GM21737 (cell line): Measurements from ENCODE around the gene XPC.
"Not testable (repeated sequence)": the region's sequence is repeated elsewhere in the genome, so short reads cannot be mapped to it uniquely, and the experiment has no call there.

ENCODE experiments used
- ATAC-seq: cut with Tn5 transposase; IDR thresholded peaks from one replicate; pipeline ENCODE4 v1.9.1; 2021; ENCODE audit warnings: mild to moderate bottlenecking, moderate library complexity; ENCODE audit not compliant: unreplicated experiment

Gene XPC

DNA sequence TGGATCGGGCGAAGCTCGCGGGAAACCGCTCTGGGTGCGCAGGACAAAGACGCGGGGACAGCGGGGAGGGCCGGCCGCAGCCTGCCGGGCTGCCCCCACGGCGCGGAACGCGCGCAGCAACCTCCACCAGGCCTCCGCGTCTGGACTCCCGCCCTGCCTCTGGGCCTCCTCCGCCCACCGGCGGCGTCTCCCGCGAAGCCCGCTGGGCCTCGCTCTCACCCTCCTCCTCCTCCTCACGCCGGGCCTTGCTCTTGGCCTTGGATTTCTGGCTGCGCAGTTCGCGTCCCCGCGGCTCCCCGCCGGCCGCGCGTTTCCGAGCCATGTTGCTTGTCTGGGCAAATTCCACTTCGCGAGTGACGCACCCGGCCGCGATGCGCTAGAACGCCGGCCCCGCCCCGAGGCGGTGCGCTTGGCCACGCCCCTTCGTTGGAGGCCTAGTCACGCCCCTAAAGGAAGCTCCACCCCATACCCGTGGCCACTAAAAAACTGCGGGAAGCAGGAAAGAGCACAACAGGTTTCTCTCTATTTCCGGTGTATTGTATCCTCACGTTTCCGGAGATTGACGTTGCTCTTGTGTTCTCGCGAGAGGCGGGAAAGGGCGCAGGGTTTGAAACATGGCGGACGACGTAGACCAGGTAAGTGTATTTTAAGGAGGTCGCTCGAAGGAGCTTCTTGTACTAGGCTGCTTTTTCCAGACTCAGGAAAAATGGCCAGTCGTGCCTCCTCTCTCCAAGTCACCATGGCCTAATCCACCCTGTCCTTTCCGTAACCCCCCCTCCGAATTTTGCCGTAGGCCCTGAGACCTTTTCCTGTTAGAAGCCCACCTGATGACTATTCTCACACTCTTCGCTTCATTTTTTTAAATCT, at the start of gene XPC, which contains the start of gene LSM3:
Gene XPC (minus strand): TSS at position 355 of the 867 bp plus-strand sequence. CDS start 33 bp downstream, at position 322.
Gene LSM3 (plus strand): TSS at position 571 of the 867 bp plus-strand sequence. CDS start 44 bp downstream, at position 615.
- peak; percentile 90 for ATAC-seq

DNA sequence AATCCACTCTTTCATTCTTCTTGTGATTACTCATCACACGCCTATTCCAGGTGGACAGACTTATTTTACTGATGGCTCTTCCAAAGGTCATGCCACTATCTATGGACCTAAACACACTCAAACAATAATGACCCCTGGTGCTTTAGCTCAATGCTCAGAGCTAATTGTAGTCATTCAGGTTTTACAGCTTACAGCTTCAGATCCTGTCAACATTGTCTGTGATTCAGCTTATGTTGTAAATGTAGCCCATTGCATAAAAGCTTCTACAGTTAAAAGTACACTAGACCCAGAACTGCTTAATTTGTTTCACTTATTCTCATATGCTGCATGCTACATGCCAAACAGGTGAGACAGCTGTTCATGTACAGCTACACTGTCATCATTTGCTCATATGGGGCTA, 49.5 kb upstream of the XPC start:
- ATAC-seq: no peak

DNA sequence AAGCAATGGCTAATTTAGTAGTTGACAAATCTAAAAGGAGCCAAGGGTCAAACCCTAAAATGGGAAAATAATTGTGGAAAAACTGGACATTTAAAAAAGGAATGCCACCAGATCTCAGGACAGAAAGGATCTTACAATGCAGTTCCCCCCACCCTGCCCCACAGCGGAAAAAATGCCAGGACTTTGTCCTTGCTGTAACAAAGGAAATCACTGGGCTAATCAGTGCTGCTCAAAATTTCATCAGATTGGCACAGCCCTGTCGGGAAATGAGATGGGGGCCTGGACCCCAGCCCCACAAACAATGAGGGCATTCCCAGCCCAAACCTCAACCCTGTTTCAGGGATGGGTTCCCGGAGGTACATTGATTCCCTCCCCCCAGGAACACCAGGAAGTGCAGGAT, 48.0 kb upstream of the XPC start:
- ATAC-seq: not testable (repeated sequence)

DNA sequence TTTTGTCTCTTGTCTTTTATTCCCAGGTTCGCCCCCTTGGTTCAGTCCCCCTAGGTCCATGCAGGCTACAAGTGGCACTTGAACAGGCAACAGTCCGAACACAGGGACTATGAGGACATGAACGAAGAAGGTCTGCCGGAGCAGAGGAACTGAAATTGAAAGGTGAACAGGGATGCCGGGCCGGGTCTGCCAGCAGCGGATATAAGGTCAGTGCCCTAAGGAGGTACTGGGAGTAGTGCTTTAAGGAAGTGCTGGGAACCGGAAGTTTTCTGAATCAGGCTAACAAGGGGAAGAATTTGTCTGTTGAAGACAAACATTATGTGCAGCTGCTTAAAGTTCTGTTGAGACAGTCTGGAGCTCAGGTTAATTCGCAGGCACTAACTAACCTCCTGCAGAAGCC, 47.0 kb upstream of the XPC start:
- no peak for ATAC-seq

DNA sequence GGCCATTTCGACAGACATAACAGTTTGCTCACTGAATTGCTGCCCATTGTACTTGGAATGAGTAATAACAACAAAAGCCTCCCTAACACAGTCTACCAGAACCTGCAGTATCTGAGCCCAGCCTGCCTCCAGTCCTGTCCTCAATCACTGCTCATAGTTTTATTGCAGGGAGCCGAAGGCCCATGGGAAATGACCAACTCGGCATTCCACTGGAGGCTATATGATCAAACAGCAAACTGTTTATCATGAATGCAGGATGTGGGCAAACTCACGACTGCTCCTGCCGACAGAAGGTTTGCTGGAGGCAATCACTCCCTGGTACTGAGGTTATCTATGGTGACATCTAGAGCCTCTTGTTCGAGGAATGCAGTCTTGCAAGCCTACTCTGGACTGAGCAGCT, 46.5 kb upstream of the XPC start:
- ATAC-seq: no peak

DNA sequence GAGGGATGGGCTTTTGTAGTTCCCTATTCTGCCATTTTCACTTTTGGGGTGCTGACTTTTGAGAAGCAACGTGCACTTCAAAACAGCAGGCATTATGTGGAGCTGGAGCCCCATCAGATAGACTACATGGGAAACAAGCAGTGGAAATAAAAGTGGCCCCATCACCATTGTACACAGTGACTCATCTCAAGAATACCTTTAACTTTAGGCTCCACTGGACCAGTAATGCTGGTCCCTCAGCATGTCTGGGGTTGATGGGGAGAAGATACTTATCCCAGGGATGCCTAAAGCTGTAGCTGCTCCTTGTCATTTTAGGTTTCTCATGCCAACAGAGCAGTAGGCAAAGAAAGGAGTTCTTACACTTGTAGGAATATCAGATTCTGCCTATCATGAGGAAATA, 45.2 kb upstream of the XPC start:
- no peak for ATAC-seq

DNA sequence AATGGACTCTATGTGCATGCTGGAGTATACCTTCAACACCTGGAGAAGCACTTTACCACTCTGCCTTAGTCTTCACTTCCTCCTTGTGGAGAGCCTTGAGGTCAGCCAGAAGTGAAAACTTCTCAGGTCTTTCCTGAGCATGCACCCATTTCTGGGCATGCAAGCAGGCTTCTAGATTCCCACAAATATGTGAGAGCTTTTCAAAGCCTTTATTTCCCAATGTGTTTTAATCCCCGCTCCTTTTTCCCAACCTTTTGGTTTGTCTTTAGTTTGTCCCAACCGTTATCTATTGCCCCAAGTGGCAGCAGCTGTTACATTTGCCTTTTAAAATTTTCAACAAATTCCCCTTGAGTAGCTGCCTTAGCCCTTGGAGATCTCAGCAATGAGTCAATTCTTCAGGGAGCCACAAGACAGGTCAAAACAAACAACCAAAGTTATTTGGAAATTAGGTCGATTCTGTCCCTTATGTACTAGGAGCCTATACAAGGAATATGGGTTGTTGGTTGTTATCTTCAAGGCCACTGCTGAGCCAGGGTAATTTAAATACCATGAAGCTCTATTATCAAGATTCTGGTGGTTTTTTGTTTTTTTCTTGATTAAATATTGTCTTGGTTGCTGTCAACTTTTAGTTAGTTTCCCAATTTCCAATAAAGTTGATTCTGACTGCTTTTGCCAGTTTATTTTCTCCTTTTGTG, 44.6 kb upstream of the XPC start:
- no peak for ATAC-seq

DNA sequence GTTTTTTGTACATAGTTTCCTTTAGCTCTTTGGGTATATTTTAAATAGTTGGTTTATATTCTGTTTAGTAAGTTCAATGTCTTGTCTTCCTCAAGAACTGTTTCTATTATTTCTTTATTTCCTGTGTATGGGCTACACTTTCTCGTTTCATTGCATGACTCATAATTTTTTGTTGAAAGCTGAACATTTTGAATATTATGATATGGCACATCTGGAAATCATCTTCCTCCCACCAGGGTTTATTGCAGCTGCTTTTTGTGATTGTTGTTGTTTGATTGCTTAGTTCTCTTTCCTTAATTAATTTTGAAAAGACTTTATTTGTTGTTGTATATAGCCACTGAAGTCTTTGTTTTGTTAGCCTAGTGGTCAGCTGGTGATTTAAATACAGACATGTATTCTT, 44.1 kb upstream of the XPC start:
- no peak for ATAC-seq

DNA sequence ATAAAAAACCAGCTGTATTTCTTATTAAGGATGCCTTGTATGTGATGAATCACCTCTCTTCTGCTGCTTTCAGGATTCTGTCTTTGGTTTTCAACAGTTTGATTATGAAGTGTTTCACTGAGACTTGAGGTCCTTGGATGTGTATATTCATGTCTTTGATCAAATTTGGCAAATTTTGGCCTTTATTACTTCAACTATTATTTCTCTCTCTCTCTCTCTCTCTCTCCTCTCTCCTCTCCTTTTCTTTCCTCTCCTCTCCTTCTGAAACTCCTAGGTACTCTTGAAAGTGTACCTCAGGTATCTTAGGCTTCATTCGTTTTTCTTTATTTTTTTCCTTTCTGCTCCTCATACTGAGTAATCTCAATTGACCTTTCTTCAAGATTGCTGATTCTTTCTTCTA, 43.5 kb upstream of the XPC start:
- no peak for ATAC-seq

DNA sequence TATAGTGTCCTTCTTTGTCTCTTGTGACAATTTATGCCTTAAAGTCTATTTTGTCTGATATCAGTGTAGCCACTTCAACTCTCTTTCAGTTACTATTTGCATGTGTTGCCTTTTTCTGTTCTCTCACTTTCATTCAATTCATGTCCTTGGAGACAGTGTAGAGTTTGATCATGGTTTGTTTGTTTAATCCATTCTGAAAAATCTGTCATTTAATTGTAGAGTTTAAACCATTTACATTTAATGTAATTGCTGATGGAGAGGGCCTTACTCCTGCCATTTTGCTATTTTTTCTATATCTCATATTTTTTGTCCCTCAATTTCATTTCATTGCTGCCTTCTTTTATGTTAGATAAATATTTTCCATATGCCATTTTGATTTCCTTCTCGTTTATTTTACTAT, 42.5 kb upstream of the XPC start:
- ATAC-seq: no peak

DNA sequence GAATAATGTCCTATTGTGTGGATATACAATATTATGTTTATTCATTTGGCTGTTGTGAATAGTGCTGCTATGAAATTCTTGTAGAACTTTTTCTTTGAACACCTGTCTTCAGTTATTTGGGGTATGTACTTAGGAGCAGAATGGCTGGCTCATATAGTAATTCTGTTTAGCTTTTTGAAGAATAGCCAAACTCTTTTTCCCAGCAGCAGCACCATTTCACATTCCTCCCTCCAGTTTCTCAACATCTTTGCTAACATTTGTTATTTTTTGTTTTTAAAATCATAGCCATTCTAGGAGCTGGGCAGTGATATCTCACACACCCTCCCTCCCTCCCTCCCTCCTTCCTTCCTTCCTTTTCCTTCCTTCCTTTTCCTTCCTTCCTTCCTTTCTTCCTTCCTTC, 40.0 kb upstream of the XPC start:
- no peak for ATAC-seq

DNA sequence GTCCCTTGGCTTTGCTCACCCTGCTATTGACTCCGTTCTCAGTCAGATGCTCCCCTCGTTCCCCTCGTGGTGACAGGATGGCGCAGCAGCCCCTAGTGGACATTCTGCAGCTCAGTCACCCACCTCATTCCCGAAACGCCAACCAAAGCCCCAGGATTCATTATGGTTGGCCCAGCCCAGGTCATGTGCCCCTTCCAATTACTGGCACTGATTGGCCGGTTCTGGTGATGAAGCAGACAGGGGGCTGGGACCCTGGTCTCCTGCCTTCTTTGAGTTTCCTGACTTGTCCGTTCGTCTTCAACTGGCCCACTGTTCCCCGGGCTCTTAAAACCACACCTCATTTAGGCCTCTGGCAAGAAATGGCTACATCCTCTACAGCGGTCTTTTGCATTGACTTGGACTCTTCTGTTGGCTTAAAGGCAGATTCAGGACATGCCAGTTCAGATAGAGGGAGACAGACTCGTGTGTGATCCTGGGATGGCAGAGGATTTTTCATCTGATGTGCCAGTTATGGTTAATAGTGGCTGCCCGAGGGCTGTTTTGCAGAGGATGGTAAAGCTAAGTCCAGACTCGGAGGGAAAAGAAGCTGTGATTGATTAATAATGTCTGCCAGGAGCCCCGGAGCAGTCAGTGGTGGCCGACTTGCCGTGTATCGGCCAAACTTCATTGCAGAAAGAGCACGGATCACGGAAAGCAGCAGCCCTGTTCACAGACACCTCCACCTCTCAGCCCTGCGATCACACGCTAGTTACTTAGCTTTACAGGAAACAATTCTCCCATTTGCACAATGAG, 38.1 kb upstream of the XPC start:
- no peak for ATAC-seq

DNA sequence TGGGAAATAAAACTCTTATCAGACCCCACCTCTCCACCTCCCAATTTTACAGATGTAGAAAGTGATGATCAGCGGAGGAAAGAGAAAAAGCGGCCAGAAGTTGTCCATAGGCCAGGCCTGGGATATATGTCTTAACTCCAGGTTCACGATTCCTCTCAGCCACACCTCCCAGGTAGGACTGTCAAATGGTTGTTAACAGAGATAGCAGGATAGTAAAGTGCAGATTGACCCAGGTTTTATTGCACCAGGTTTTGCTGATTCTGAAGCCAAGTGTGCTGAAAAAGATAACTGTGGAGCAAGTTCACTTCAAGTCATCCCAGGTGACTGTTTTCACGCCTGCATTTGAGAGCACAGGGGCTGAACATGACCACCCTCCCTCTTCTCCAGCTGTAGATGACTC, 36.4 kb upstream of the XPC start:
- no peak for ATAC-seq

DNA sequence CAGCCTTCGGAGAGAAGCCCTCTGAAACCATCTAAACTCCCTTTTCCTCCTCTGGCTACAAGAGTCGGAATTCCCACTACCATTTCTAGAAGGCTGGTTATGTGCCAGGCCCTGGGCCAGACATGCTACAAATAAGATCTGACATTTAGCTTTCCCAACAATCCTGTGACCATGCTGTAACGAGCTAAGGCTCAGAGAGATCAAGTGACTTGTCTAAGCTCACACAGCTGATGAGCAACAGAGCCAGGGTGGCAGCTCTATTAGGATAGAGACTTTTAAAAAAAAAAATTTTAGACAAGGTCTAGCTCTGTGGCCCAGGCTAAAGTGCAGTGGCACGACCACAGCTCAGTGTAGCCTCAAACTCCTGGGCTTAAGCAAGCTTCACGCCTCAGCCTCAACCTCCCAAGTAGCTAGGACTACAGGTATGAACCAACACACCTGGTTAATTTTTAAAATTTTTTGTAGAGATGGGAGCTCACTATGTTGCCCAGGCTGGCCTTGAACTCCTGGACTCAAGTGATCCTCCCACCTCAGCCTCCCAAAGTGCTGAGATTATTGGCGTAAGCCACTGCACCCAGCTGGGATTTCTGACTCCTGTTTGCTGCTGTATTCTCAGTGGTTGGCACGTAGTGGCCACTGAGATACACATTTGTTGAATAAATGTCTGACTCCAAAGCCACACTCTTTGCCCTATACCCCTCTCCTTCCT, 34.8 kb upstream of the XPC start:
- no peak for ATAC-seq

DNA sequence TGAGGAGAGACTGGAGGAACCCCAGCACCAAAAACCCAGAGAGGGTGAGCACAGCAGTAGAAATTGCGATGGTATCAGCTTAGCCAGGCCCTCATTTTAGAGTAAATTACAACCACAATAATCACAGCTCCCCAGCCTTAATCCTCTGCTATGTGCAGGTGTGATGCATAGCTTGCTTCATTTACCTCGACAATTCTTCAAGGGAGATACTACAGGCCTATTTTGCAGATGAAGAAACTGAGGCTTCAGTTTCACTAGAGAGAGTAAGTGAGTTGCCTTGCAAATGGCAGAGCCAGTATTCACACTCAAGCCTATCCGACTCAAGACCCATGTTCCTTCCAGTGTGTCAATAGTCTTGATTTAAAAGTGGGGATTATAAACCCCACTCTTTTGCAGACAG, 33.6 kb upstream of the XPC start:
- ATAC-seq: no peak

DNA sequence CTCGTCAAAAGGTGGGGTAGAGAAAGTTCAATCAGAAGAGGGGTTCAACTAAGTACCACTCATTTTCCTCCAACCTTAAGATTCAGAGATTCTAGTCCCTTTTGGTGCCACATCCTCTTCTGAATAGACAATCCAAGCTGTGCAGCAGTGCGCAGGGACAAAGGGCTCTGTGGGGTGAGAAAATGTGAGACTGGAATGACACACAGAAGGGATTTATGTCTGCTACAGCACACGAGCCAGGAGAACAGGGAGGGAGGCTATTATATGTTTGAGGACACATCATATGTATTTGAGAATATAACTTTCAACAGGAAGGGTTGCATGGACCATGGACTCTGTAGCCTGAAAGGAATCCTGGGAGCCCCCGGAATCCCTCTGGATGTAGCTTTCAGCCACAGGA, 33.2 kb upstream of the XPC start:
- ATAC-seq: no peak

DNA sequence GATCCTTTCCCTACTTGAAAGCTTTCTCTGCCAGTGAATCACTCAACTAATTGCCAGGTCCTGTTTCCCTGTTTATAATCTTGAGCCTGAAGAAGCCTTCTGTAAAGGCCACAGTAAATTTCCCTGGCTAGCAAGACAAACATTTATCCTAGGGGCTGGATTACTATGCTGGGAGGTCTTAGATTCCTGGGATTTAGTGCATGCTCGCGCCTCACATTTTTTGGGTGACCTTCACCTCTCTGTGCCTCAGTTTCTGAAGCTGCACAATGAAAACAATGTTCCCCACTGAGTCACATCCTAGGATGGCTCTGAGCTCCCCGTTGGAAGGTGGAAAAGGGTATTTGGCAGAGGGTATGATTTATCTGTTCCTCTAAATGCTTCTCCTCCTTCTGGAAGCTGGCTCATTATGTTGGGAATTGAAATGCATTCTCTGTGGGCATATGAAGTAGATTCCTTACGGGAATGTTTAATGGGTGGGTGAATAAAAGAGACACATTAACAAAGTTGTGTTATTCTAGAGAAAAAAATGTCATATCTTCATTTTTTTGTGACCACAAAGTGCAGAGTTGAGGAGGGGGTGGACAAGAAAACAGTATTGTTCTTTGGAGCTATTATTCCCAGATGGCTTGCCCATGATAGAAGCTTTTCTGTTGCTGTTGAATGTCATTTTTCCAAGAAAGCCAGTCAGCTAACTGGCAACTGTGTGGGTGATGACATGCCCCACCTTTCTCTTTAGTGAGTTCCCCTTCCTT, 32.6 kb upstream of the XPC start:
- ATAC-seq: no peak

DNA sequence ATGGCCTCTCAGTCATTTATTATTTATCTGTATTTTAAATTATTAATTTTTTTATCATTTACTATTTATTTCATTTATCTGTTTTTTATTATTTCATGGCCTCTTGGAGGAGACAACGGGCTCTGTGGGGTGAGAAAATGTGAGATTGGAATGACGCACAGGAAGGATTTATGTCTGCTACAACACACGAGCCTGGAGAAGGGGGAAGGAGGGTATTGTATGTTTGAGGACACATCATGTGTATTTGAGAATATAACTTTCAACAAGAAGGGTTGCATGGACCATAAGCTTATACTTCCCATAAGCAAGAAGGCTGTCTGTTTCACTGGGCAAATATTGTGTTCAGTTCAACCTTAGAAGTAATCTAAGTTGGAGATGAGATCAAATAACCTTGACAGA, 31.9 kb upstream of the XPC start:
- ATAC-seq: no peak

DNA sequence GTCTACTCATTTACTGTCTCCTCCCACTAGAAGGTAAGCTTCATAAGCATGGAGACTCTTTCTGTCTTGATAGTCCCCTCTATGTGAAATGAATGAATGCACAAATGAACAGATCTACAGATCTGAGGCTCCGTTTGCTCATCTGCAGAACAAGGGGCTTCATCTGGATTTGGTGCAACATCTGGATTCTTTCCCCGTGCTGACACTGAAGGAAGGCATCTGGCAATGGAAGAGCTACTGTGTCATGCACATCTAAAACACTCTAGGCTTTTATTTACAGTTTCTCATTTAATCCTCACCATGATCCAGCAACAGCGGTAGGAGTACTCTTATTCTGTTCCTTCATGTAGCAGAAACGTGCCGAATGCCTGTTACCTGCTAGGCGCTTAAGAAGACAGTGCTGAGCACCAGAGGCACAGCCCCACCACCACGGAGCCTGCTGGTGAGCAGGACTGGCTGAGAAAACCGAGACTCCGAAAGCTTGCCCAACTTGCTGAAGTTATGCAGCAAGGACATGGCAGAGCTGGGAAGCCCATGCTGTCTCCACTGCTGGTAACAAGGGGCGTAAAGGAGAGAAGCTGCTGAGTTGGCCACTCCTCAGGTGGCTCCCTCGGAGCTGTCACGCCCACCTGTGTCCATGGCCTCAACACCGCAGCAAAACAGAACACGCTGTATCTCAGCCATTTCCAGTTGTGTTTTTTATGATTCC, 31.3 kb upstream of the XPC start:
- no peak for ATAC-seq

DNA sequence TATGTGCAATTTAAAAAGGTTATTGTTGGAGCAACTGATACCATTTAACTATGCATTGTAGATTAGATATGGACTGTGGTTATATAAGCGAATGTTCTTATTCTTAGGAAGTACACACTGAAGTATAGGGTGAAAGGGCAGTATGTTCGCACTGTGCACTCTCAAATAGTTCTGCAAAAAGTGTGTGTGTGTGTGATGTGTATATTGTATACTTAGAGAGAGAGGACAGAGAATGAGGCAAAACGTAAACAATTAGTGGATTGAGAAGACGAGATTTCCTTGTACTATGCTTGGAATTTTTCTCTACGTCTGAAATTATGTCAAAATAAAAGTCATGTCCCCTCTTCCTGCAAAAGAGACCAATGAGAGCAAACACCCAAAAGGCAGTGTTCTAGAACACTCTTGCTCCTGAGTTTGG, 30.6 kb upstream of the XPC start:
- no peak for ATAC-seq
